HG02870 (cell line): ENCODE data around the gene UPP1.
"Not testable (repeated sequence)": the region's sequence is repeated elsewhere in the genome, so short reads cannot be mapped to it uniquely, and the experiment has no call there.

ENCODE experiments used
- ATAC-seq: cut with Tn5 transposase; IDR thresholded peaks from one replicate; pipeline ENCODE4 v1.9.1; 2021; ENCODE audit warnings: mild to moderate bottlenecking, moderate library complexity; ENCODE audit not compliant: unreplicated experiment

The UPP1 gene

GRCh38 chr7:48110868-48111267 is 21.8 kb downstream of the UPP1 start:
- ATAC-seq = no peak

GRCh38 chr7:48111596-48111995 is 22.5 kb downstream of the UPP1 start:
- no peak for ATAC-seq

- ATAC-seq = no peak
These were observed 23.5 kb downstream of the UPP1 start for GRCh38 chr7:48112401-48113165.

GRCh38 chr7:48113275-48113674 is 24.2 kb downstream of the UPP1 start:
- ATAC-seq = no peak

GRCh38 chr7:48114115-48114514 is 25.1 kb downstream of the UPP1 start:
- no peak for ATAC-seq

- ATAC-seq = no peak
These were observed 25.5 kb downstream of the UPP1 start for GRCh38 chr7:48114589-48114988.

GRCh38 chr7:48116043-48116442 is 27.0 kb downstream of the UPP1 start:
- ATAC-seq = no peak

- no peak for ATAC-seq
These were observed 29.0 kb downstream of the UPP1 start for GRCh38 chr7:48118041-48118440.

GRCh38 chr7:48120536-48120935 is 31.5 kb downstream of the UPP1 start:
- not testable (repeated sequence) for ATAC-seq

- ATAC-seq = no peak
These were observed 37.0 kb downstream of the UPP1 start for GRCh38 chr7:48126037-48126436.

- peak; percentile 98 for ATAC-seq
These were observed 41.6 kb downstream of the UPP1 start for GRCh38 chr7:48130658-48131108.

- no peak for ATAC-seq
These were observed 43.7 kb downstream of the UPP1 start for GRCh38 chr7:48132792-48133191.

GRCh38 chr7:48139459-48139858 is 50.4 kb downstream of the UPP1 start:
- no peak for ATAC-seq

GRCh38 chr7:48140001-48140681 is 51.1 kb downstream of the UPP1 start:
- no peak for ATAC-seq

GRCh38 chr7:48141521-48141920 is 52.5 kb downstream of the UPP1 start:
- no peak for ATAC-seq

- ATAC-seq = no peak
These were observed 55.3 kb downstream of the UPP1 start for GRCh38 chr7:48144291-48144768.

- ATAC-seq = no peak
These were observed 58.1 kb downstream of the UPP1 start for GRCh38 chr7:48147078-48147591.

- not testable (repeated sequence) for ATAC-seq
These were observed 58.6 kb downstream of the UPP1 start for GRCh38 chr7:48147690-48148089.

GRCh38 chr7:48148311-48148710 is 59.2 kb downstream of the UPP1 start:
- ATAC-seq = no peak

GRCh38 chr7:48149058-48149457 is 60.0 kb downstream of the UPP1 start:
- no peak for ATAC-seq

GRCh38 chr7:48150086-48150485 is 61.0 kb downstream of the UPP1 start:
- ATAC-seq = no peak
